H1 (cell line): ENCODE measurements around the gene FAM149B1. TPM values are rescaled to one million over a fixed set of nuclear protein-coding genes. Genes with fewer than 3 reads are reported as not detected.

Source experiments
- CTCF ChIA-PET: fragments of 300-600 bp; sonication (Branson Sonifier 250); formaldehyde crosslinking; loops from one replicate; lab custom pipeline; 2021; ENCODE audit not compliant: partially characterized antibody; lab: Charles Lee
- POLR2A ChIA-PET: fragments of 300-600 bp; sonication (Branson Sonifier 250); formaldehyde crosslinking; loops from one replicate; lab custom pipeline; 2021; ENCODE audit warnings: inconsistent platforms; ENCODE audit not compliant: partially characterized antibody; lab: Charles Lee
- DNase-seq, 2 experiments: peaks; one replicate each; pipeline versions ENCODE4 v3.0.0 to v3.0.0-alpha.2; 2010 to 2022; ENCODE audit warnings: low spot score in 2 of 2, low read depth in 1 of 2, mixed read lengths in 1 of 2
- FAIRE-seq: peaks from 2 replicates; lab custom pipeline; 2011; peaks lifted over from hg19 to GRCh38; lab: Jason Lieb, UNC
- H2AFZ ChIP-seq: 2 replicates; pipeline ENCODE4 v1.8.1; 2012; ENCODE audit warnings: low read length, inconsistent platforms
- H2AK5ac ChIP-seq: 2 replicates; pipeline ENCODE4 v1.6.1; 2013; ENCODE audit warnings: low read depth, low read length
- H2BK120ac ChIP-seq: replicated peaks from 2 replicates; pipeline ENCODE3; 2013; ENCODE audit warnings: low read depth, low read length, inconsistent platforms
- H2BK12ac ChIP-seq: 2 replicates; pipeline ENCODE4 v1.6.1; 2013; ENCODE audit warnings: low read depth, low read length
- H2BK15ac ChIP-seq: 2 replicates; pipeline ENCODE4 v1.6.1; 2013; ENCODE audit warnings: low read length
- H2BK20ac ChIP-seq: 2 replicates; pipeline ENCODE4 v1.6.1; 2013; ENCODE audit warnings: low read length
- H2BK5ac ChIP-seq: 2 replicates; pipeline ENCODE4 v1.6.1; 2013; ENCODE audit warnings: low read depth, low read length
- H3K14ac ChIP-seq: 2 replicates; pipeline ENCODE4 v1.6.1; 2013; ENCODE audit warnings: inconsistent platforms; ENCODE audit not compliant: insufficient read length
- H3K18ac ChIP-seq: 2 replicates; pipeline ENCODE4 v1.6.1; 2013; ENCODE audit warnings: low read length; ENCODE audit errors: extremely low read depth
- H3K23ac ChIP-seq: 2 replicates; pipeline ENCODE4 v1.6.1; 2013; ENCODE audit warnings: inconsistent platforms; ENCODE audit not compliant: insufficient read length
- H3K23me2 ChIP-seq: 2 replicates; pipeline ENCODE4 v1.6.1; 2013; ENCODE audit warnings: low read depth, low read length
- H3K27ac ChIP-seq: 2 replicates; pipeline ENCODE4 v1.6.1; 2011; ENCODE audit warnings: low read depth, low read length, inconsistent platforms
- H3K27me3 ChIP-seq, 4 experiments: replicated peaks in 1 of 4; 1 replicate in 1 of 4; 2 replicates in 3 of 4; pipeline versions ENCODE4 v1.6.1 to v1.8.1; 2011 to 2013; ENCODE audit warnings: low read length in 3 of 4, mild to moderate bottlenecking in 3 of 4, inconsistent platforms in 2 of 4, mixed read lengths in 2 of 4, moderate library complexity in 1 of 4; ENCODE audit not compliant: control insufficient read depth in 3 of 4, insufficient read depth in 3 of 4; ENCODE audit errors: extremely low read depth in 1 of 4
- H3K36me3 ChIP-seq, 4 experiments: 2 replicates each; pipeline versions ENCODE4 v1.6.1 to v1.8.1; 2011 to 2013; ENCODE audit warnings: mild to moderate bottlenecking in 4 of 4, low read length in 3 of 4, moderate library complexity in 2 of 4, control low read depth in 1 of 4, inconsistent platforms in 1 of 4; ENCODE audit not compliant: insufficient read depth in 4 of 4, control insufficient read depth in 2 of 4
- H3K4ac ChIP-seq: replicated peaks from 2 replicates; pipeline ENCODE3; 2013; ENCODE audit warnings: low read length, low read depth, mixed read lengths, inconsistent platforms; ENCODE audit not compliant: insufficient read length
- H3K4me1 ChIP-seq, 4 experiments: replicated peaks in 1 of 4; 1 replicate in 1 of 4; 2 replicates in 3 of 4; pipeline versions ENCODE4 v1.6.1 to v1.8.1; 2011 to 2013; ENCODE audit warnings: low read length in 3 of 4, inconsistent platforms in 2 of 4, mixed read lengths in 1 of 4; ENCODE audit not compliant: insufficient read depth in 4 of 4, control insufficient read depth in 3 of 4
- H3K4me2 ChIP-seq, 2 experiments: 2 replicates each; pipeline versions ENCODE4 v1.6.1 to v1.8.1; 2011 to 2013; ENCODE audit warnings: low read depth in 2 of 2, low read length in 2 of 2, control low read depth in 1 of 2, inconsistent platforms in 1 of 2, mild to moderate bottlenecking in 1 of 2; ENCODE audit not compliant: insufficient read depth in 1 of 2
- H3K4me3 ChIP-seq, 4 experiments: fragments of 200-600, 300-600 bp in 1 of 4; sonication (generic), shearing (Covaris generic), sonication (Bioruptor Twin) in 1 of 4; 2 replicates each; pipeline versions ENCODE4 v1.5.1 to v1.8.1; 2011 to 2016; ENCODE audit warnings: low read length in 4 of 4, low read depth in 3 of 4, control low read depth in 2 of 4, inconsistent platforms in 2 of 4, mild to moderate bottlenecking in 2 of 4, mixed read lengths in 1 of 4, moderate library complexity in 1 of 4; ENCODE audit not compliant: insufficient read depth in 2 of 4; ENCODE audit errors: extremely low read depth in 1 of 4
- H3K56ac ChIP-seq: replicated peaks from 2 replicates; pipeline ENCODE3; 2013; ENCODE audit warnings: low read depth, mild to moderate bottlenecking, mixed read lengths, low read length, inconsistent platforms; ENCODE audit not compliant: insufficient read length
- H3K79me1 ChIP-seq: 2 replicates; pipeline ENCODE4 v1.6.1; 2013; ENCODE audit warnings: low read depth, low read length, control low read depth
- H3K79me2 ChIP-seq, 2 experiments: 2 replicates each; pipeline versions ENCODE4 v1.6.1 to v1.8.1; 2012 to 2013; ENCODE audit warnings: low read length in 2 of 2, mild to moderate bottlenecking in 2 of 2, inconsistent platforms in 1 of 2; ENCODE audit not compliant: insufficient read depth in 2 of 2, control insufficient read depth in 1 of 2
- H3K9ac ChIP-seq, 4 experiments: replicated peaks in 1 of 4; 1 replicate in 1 of 4; 2 replicates in 3 of 4; pipeline versions ENCODE4 v1.6.1 to v1.8.1; 2011 to 2013; ENCODE audit warnings: low read depth in 3 of 4, low read length in 3 of 4, control low read depth in 2 of 4, mild to moderate bottlenecking in 2 of 4, moderate library complexity in 2 of 4, inconsistent platforms in 1 of 4; ENCODE audit errors: extremely low read depth in 1 of 4
- H3K9me3 ChIP-seq, 2 experiments: 2 replicates each; pipeline versions ENCODE4 v1.6.1 to v1.8.1; 2012 to 2013; ENCODE audit warnings: mild to moderate bottlenecking in 2 of 2, moderate library complexity in 2 of 2, control low read depth in 1 of 2, inconsistent platforms in 1 of 2, low read depth in 1 of 2, low read length in 1 of 2, mixed read lengths in 1 of 2; ENCODE audit not compliant: insufficient read depth in 2 of 2
- H4K20me1 ChIP-seq, 2 experiments: replicated peaks in 1 of 2; 2 replicates each; pipeline versions ENCODE3 to v1.8.1; 2011 to 2013; ENCODE audit warnings: inconsistent platforms in 2 of 2, low read length in 2 of 2, mild to moderate bottlenecking in 1 of 2; ENCODE audit not compliant: insufficient read depth in 2 of 2, control insufficient read depth in 1 of 2
- H4K5ac ChIP-seq: 2 replicates; pipeline ENCODE4 v1.6.1; 2013; ENCODE audit warnings: low read length, low read depth, mixed read lengths, inconsistent platforms; ENCODE audit not compliant: insufficient read length
- H4K8ac ChIP-seq: 2 replicates; pipeline ENCODE4 v1.8.0; 2013; ENCODE audit warnings: mild to moderate bottlenecking, moderate library complexity, low read length, inconsistent platforms; ENCODE audit not compliant: insufficient read depth; ENCODE audit errors: extremely low read depth
- H4K91ac ChIP-seq: replicated peaks from 2 replicates; pipeline ENCODE3; 2013; ENCODE audit warnings: low read length, mixed read lengths, inconsistent platforms; ENCODE audit not compliant: insufficient read length
- BACH1 ChIP-seq: IDR thresholded peaks from 2 replicates; pipeline ENCODE4 v1.6.1; 2012; ENCODE audit warnings: low read length, improper control_type of control experiment
- KDM5A ChIP-seq: fragments of 200-600 bp; IDR thresholded peaks from 2 replicates; pipeline ENCODE4 v1.7.1; 2012; ENCODE audit warnings: mild to moderate bottlenecking, low read length, inconsistent platforms, mixed read lengths
- POU5F1 ChIP-seq: IDR thresholded peaks from 2 replicates; pipeline ENCODE4 v1.6.1; 2011; ENCODE audit warnings: low read depth, mild to moderate bottlenecking, low read length, moderate library complexity
- RBBP5 ChIP-seq: IDR thresholded peaks from 2 replicates; pipeline ENCODE4 v1.7.1; 2012; ENCODE audit warnings: low read depth, mild to moderate bottlenecking, inconsistent platforms, low read length, moderate library complexity, borderline replicate concordance
- RXRA ChIP-seq: IDR thresholded peaks from 2 replicates; pipeline ENCODE4 v1.6.1; 2011; ENCODE audit warnings: low read depth, mild to moderate bottlenecking, low read length, moderate library complexity; ENCODE audit not compliant: insufficient read depth
- SUZ12 ChIP-seq: fragments of 200-600 bp; sonication (generic); IDR thresholded peaks from 2 replicates; pipeline ENCODE4 v1.6.1; 2012; ENCODE audit warnings: mild to moderate bottlenecking, inconsistent platforms, low read length, moderate library complexity, mixed read lengths
- WGBS, 2 experiments: shearing (Covaris generic) in 1 of 2; methylation state at CpG; one replicate each; pipeline versions ENCODE4 v1.1.6 to v1.1.7; 2013 to 2015; ENCODE audit warnings: low lambda C conversion rate in 2 of 2, mixed read lengths in 2 of 2, inconsistent platforms in 1 of 2, low coverage in 1 of 2, missing lambda C conversion rate in 1 of 2; ENCODE audit not compliant: insufficient replicate concordance in 2 of 2, insufficient coverage in 1 of 2, insufficient read length in 1 of 2; ENCODE audit errors: extremely low coverage in 1 of 2, missing lambda C conversion rate in 1 of 2; 5-methylcytosine and 5-hydroxymethylcytosine counted together
- polyA plus RNA-seq, 7 experiments: library from polyadenylated mRNA; depleted of rRNA in 3 of 7; stranded (reverse) in 5 of 7; unstranded in 2 of 7; fragments of >200 nt in 5 of 7; fragments of 200-250 nt in 2 of 7; gene quantifications; 1 replicate in 5 of 7; 2 replicates in 1 of 7; 4 replicates in 1 of 7; pipeline versions ENCODE4 v1.2.1 to v1.2.3, GENCODE V29; 2011 to 2013; ENCODE audit warnings: missing spikeins in 2 of 7, mixed read lengths in 2 of 7
- total RNA-seq: library from RNA; stranded (reverse); fragmentation: NEBNext Ultra II Directional; extraction: Animal tissue kit (Norgen Biotek cat#: 25700); gene quantifications from 2 replicates; pipeline ENCODE4 v1.2.1, GENCODE V29; 2021
- TF ChIP-seq, protein P1 (sequence below): IDR thresholded peaks from 2 replicates; pipeline ENCODE4 v1.6.1; 2012; ENCODE audit warnings: inconsistent platforms

FAM149B1 gene
- total and polyA plus RNA-seq, 2 of the 8 experiments (the other 6 are each of a cell fraction or from before 2014, with no cell fraction given), result 16.8 to 21.9 TPM

DNA sequence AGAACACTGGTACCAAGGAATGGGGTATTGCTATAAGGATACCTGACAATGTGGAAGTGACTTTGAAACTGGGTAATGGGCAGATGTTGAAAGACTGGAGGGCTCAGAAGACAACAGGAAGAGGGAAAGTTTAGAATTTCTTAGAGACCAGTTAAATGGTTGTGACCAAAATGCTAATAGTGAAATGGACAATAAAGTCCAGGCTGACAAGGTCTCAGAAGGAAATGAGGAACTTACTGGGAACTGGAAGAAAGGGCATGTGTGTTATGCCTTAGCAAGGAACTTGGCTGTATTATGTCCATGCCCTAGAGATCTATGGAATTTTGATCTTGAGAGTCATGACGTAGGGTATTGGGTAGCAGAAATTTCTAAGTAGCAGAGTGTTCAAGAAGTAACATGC, 38.0 kb downstream of the FAM149B1 start:
- Histone ChIP-seq H2AK5ac (no peak overlapping the region), H2BK20ac (no peak overlapping the region), H3K9me3 (peaks cover 19 to 25% of the 10 kb centered on the region in 2 experiments), H2BK12ac (no peak overlapping the region), H3K23ac (no peak overlapping the region), H2AFZ (no peak overlapping the region), H3K4me2 (no peak overlapping the region), H3K23me2 (no peaks in the 10 kb centered on the region), H3K14ac (no peak overlapping the region), H4K8ac (no peak overlapping the region), H3K4me3 (no peak overlapping the region), H3K56ac (no peak overlapping the region), H3K18ac (no peak overlapping the region), H3K9ac (no peak overlapping the region), H3K27me3 (no peaks in the 10 kb centered on the region), H3K79me1 (no peaks in the 10 kb centered on the region), H4K20me1 (no peaks in the 10 kb centered on the region), H3K27ac (no peak overlapping the region), H3K36me3 (peaks cover 0 to 6% (median under 1%) of the 10 kb centered on the region in 4 experiments; a peak in 2 of 8 replicates), H3K4me1 (no peaks in the 10 kb centered on the region), H4K5ac (no peak overlapping the region), H3K79me2 (no peaks in the 10 kb centered on the region), H3K4ac (no peak overlapping the region), H2BK5ac (no peak overlapping the region), H2BK15ac (no peak overlapping the region), H2BK120ac (no peak overlapping the region), H4K91ac (no peak overlapping the region)
- TF ChIP-seq RXRA, result no peak
- no peak for TF ChIP-seq SUZ12
- TF ChIP-seq, protein P1, sequence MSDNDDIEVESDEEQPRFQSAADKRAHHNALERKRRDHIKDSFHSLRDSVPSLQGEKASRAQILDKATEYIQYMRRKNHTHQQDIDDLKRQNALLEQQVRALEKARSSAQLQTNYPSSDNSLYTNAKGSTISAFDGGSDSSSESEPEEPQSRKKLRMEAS, result no peak
- no peak for TF ChIP-seq RBBP5
- TF ChIP-seq BACH1, result no peak
- no peak for TF ChIP-seq POU5F1
- no peak for TF ChIP-seq KDM5A
- ChIA-PET POLR2A (interaction anchor here (1.0 kb wide), 1 partner anchor 41 kb away, joined by 3 read pairs; no protein-coding TSS in a partner anchor), CTCF (interaction anchor here (1.0 kb wide), 1 partner anchor 11 kb away, joined by 4 read pairs; no protein-coding TSS in a partner anchor)
- no peak for DNase-seq
- WGBS, 2 experiments, result 83% methylated on average over 1 of the region's 1 CpG; no CpG with 5 or more reads in 1 of the 2 experiments
- FAIRE-seq, result no peak
